Pulmonary artery endothelial cell (primary cell): ENCODE results near the gene RPL34. TPM values are rescaled to one million over a fixed set of nuclear protein-coding genes. Genes with fewer than 3 reads are reported as not detected.

Experiments
- DNase-seq: peaks from one replicate; pipeline ENCODE4 v3.0.0-alpha.2; 2011; ENCODE audit warnings: low read depth, low spot score
- total RNA-seq: library from RNA; depleted of rRNA; stranded (reverse); fragments of >200 nt; gene quantifications from 2 replicates; pipeline ENCODE4 v1.2.3, GENCODE V29; 2014

The RPL34 gene
- total RNA-seq, 1 donor from 2014 or later = 1,407 TPM

- no peak for DNase-seq
These were observed 4.1 kb downstream of the RPL34 start for GRCh38 chr4:108624263-108625056.

GRCh38 chr4:108626056-108626455 is 5.7 kb downstream of the RPL34 start:
- no peak for DNase-seq

- no peak for DNase-seq
These were observed 8.0 kb downstream of the RPL34 start for GRCh38 chr4:108628411-108628810.

GRCh38 chr4:108635070-108635655 is 14.8 kb downstream of the RPL34 start:
- no peak for DNase-seq

- DNase-seq = no peak
These were observed 15.9 kb downstream of the RPL34 start for GRCh38 chr4:108636246-108636645.

GRCh38 chr4:108637856-108638255 is 17.5 kb downstream of the RPL34 start:
- no peak for DNase-seq

GRCh38 chr4:108644237-108644636 is 23.9 kb downstream of the RPL34 start:
- peak; percentile 19 for DNase-seq

- no peak for DNase-seq
These were observed 26.3 kb downstream of the RPL34 start for GRCh38 chr4:108646706-108647105.

GRCh38 chr4:108649863-108650211 is 29.5 kb downstream of the RPL34 start:
- no peak for DNase-seq

- DNase-seq = peak; percentile 91
These were observed 30.0 kb downstream of the RPL34 start, which contains the start of gene OSTC for GRCh38 chr4:108650212-108651013. Gene OSTC, plus strand, starts transcription at chr4:108650599. Its CDS starts 57 bp downstream, at chr4:108650656.

GRCh38 chr4:108651014-108651791 is 30.8 kb downstream of the RPL34 start:
- DNase-seq = peak; percentile 40

GRCh38 chr4:108662629-108663028 is 42.3 kb downstream of the RPL34 start:
- no peak for DNase-seq

- no peak for DNase-seq
These were observed 54.1 kb downstream of the RPL34 start for GRCh38 chr4:108674356-108674977.

Other genes with a start within 250 kb of the RPL34 start
- gene OSTC, start 30.0 kb downstream of the RPL34 start, total RNA-seq = 258 and 274 TPM in 2 replicates
- gene ETNPPL, start 142.5 kb downstream of the RPL34 start, total RNA-seq = 0.07 TPM in 1 of 2 replicates, not detected in the other